C1 segment of cervical spinal cord (tissue), 14 donors: ENCODE measurements around the gene TMEM129.

Source experiments
- DNase-seq, 14 donors: peaks; one replicate each; lab custom pipeline; 2025; lab: John Stamatoyannopoulos, UW

TMEM129 gene

DNA sequence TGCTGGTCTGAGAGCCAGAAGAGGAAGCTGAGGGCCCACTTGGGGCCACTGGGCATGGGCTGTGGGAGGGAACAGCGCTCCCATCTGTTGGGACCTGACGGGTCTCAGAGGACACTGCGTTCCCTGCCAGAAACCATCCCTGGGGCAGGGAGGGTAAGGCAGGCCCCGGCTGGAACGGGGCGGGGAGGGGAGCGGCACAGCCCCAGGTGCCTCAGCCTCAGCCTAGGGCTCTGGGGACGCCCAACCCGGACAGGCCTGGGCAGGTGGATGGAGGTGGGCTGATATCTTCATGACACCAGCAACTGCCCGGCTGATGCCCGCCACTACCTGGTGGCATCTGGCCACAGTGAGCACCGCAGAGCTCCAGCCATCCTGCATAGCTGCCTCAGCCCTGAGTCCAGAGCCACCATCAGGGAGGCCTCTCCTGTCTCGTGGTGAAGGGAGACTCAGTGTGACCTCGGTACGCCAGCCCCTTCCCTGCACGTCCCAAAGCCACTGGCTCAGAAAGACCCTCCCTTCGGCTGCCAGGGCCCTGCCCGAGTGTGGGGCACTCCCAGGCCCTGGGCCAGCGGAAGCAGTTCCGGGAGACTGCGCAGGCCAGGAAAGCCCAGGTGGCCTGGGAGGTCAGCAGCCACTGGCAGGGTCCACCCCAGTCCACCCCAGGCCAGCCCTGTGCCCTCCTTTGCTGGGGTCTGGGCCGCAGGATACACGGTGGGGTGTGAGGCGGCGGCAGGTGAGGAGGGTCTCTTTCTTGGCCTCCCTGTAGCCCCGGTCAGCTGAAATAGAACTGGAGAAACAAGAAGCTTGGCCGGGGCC lies 37.4 kb upstream of the TMEM129 start:
- no peak for DNase-seq

GRCh38 chr4:1757836-1758235 lies 36.7 kb upstream of the TMEM129 start:
- no peak for DNase-seq

DNA sequence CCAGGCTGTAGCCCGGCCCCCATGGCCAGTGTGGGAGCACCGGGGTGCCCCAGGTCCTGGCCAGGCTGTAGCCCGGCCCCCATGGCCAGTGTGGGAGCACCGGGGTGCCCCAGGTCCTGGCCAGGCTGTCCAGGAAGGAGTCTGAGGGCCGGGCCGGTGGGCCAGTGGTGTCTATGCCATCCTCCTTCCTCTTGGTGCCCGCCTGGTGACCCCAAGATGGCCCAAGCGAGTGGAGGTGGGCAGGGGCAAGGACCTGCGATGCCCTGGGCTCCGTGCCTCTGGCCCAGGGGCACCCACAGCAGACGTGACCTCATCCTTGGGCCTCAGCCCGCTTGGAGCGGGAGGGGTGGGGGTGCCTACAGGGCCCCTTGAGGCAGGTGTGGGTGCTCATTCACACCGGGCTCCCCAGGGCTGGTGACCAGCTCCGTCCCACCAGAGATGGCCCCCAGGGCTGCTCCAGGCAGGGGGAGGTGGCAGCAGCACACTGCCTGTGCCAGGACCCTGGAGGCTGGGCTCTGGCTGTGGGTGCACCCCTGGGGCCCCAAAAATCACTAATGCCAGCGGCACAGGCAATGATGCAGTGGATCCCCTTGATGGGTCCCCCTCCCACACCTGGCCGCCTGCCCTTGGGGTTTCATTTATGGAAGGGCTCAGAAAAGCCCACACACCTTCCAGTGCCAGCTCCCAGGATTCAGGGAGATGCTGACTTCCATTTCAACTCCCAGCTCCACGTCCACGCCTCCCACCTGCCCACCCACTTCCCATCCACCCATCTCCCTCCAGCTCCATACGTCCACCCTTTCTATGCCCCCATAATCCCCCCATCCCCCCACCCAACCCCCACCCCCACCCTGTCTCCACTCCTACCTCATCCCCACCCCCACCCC lies 36.0 kb upstream of the TMEM129 start:
- no peak for DNase-seq

DNA sequence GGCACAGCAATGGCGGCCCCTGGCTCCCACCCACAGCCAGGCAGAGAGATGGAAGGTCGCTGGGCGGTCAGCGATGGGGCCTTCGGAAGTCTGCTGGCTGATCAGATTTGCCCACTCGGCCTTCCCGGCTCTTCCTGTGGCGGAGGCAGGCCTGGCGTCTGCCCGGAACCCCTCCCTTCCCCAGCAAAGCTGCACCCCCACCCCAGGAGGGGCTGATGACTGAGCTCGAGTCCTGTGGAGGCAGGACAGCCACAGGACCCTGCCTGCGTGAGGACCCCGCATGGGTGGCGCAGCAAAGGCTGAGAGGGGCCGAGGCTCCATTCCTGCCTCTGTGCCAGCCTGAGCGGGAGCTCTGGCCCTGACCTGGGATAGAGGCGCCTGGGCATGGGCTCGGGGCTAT lies 35.0 kb upstream of the TMEM129 start:
- no peak for DNase-seq

- DNase-seq: no peak
Measured at GRCh38 chr4:1755297-1755696, 34.2 kb upstream of the TMEM129 start.

DNA sequence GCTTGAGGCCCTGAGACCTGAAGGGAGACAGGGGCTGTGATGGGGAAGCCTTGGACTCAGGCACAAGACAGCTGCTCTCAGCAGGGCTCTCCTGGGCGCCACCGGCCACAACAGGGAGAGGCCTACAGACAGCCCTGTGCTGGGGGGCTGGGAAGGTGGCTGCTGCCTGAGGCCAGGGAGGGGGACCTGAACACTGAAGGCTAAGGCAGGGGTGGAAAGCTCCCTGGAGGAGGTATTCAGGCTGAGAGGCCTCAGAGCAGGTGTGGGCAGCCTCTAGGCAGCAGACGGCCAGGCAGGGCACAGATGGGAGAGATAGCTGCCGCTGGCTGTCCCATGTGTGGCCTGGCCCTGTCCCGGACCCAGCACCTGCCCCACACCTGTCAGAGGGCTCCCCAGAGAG lies 33.2 kb upstream of the TMEM129 start:
- no peak for DNase-seq

- no peak for DNase-seq
Measured at GRCh38 chr4:1753697-1754311, 32.7 kb upstream of the TMEM129 start.

- no peak for DNase-seq
Measured at GRCh38 chr4:1753294-1753696, 32.2 kb upstream of the TMEM129 start.

GRCh38 chr4:1752284-1753041 lies 31.3 kb upstream of the TMEM129 start:
- no peak for DNase-seq

DNA sequence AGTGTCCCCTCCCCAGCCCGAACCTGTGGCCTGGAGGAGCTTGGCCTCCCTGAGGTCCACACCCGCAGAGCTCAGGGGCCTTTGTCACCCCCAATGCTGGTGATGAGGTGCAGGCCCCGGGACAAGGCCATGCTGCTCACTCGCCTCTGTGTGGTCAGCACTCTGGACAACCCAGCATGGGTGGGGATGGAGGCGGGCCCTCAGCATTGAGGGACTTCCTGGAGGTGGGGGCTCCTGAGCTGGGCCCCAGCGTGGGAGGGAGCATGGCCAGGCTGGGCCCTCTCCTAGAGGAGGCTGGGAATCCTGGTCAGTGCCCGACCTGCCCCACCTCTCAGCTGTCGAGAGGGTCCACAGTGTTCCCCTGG lies 30.8 kb upstream of the TMEM129 start:
- no peak for DNase-seq

GRCh38 chr4:1751155-1751918 lies 30.2 kb upstream of the TMEM129 start:
- DNase-seq: no peak

DNA sequence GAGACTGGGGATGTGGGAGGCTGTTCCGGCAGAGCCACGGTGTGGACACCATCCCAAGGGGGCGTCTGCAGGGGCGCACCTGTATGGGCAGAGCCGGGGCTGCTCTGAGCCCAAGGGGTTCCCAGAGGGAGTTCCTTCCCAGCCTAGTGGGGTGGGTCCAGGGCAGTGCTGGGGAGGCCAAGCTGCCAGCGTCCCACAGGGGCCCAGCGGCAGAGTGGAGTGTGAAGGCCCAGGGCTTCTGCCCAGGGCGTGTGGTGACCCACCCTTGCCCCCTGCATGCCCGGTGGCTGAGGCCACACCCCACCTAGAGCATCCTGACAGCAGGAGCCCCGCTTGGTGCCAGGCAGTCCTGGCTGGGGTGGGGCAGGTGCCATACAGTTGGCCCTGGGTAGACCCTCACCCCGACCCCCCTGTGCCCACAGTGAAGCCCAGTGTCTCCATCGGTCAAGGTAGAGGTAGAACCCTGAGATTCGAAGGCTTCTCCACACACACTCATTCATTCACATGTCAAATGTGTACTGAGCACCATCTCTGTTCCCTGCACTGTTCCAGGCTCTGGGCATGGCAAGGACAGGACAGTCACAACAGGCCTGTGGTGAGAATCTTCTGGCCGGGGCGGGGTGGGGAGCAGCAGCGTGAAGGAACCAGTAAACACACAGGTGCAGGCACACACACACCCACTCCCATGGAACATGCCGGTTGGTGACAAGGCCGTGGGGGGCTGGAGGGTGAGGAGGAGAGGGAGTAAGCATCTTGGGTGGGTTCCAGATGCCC lies 29.4 kb upstream of the TMEM129 start:
- DNase-seq: no peak

DNA sequence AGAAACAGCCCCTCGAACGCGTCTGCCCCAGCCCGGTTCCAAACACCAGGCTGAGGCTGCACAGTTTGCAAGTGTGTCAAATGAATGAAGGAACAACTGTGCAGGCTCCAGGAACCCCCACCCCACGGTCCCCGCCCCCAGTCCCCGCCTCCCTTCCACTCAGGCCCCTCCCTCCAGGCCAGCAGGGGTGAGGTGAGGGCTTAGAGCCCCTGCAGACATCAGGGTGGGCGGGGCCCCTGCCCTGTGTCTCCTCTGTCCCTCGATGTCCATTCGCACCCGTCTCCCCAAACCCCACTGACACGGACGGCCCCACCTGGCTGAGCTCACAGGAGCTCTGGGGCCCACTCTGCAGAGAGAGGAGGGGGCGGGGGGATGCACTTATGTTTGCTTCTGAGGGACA lies 28.7 kb upstream of the TMEM129 start:
- DNase-seq: no peak

DNA sequence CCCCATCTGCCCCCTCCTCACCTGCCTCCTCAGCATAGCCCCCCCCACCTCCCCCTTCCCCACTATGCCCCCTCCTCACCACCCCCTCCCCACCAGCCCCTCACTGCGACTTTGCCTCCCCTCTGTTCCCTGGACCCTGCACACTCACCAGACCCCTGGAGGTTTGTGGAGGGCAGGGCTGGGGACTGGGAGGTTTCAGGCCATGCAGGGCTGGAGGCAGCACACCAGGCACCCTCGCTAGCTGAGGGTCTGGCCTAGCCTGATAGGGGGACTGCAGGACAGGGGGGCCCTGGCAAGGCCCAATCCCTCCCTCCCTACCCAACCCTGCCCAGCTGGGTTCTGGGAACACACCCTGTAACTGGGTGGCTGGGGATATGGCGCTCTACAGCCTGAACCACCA lies 28.2 kb upstream of the TMEM129 start:
- DNase-seq: no peak

GRCh38 chr4:1748465-1748995 lies 27.4 kb upstream of the TMEM129 start:
- DNase-seq: peak in 10 of 14 donors; percentile 10 to 77 (median 28)

DNA sequence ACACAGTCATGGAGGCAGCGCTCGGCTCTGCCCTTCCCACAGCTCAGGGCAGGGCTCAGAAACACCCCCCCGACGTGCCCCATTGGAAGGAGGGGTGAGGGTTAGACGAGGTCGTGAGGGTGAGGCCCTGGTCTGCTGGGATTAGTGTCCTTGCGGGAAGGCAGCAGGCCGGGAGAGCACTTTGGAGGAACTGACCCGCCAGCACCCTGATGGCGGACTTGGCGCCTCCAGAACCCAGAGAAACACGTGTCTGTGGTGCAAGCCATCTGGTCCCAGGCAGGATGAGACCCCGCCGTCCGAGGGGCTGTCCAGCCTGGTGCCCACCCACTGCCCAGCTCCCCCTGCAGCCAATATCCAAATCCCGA lies 26.5 kb upstream of the TMEM129 start:
- DNase-seq: no peak

GRCh38 chr4:1746919-1747602 lies 25.9 kb upstream of the TMEM129 start:
- DNase-seq: peak in 10 of 14 donors; percentile 6 to 66 (median 46)

GRCh38 chr4:1746265-1746691 lies 25.2 kb upstream of the TMEM129 start:
- peak in 7 of 14 donors; percentile 8 to 57 (median 21) for DNase-seq

GRCh38 chr4:1745697-1746096 lies 24.6 kb upstream of the TMEM129 start:
- no peak for DNase-seq
